Parathyroid adenoma (tissue), 2 donors: ENCODE results near the gene TYROBP.

ENCODE experiments used
- H2AFZ ChIP-seq: fragments of 300-600 bp; sonication (generic); one replicate; pipeline ENCODE4 v1.7.0; 2017; ENCODE audit warnings: antibody characterized with exemption, mild to moderate bottlenecking
- H3K27ac ChIP-seq: fragments of 300-600 bp; sonication (generic); one replicate; pipeline ENCODE4 v1.7.0; 2017
- H3K27me3 ChIP-seq: fragments of 300-600 bp; sonication (generic); one replicate; pipeline ENCODE4 v1.7.0; 2017; ENCODE audit warnings: low read length; ENCODE audit not compliant: control insufficient read depth, insufficient read depth
- H3K36me3 ChIP-seq: fragments of 300-600 bp; sonication (generic); one replicate; pipeline ENCODE4 v1.7.0; 2017; ENCODE audit warnings: low read length; ENCODE audit not compliant: control insufficient read depth, insufficient read depth
- H3K4me1 ChIP-seq: fragments of 300-600 bp; sonication (generic); one replicate; pipeline ENCODE4 v1.7.0; 2017; ENCODE audit warnings: control low read depth
- H3K4me2 ChIP-seq: fragments of 300-600 bp; sonication (generic); one replicate; pipeline ENCODE4 v1.7.0; 2017; ENCODE audit warnings: low read length
- H3K4me3 ChIP-seq: fragments of 300-600 bp; sonication (generic); one replicate; pipeline ENCODE4 v1.7.0; 2017; ENCODE audit warnings: low read depth, low read length
- H3K79me2 ChIP-seq: fragments of 300-600 bp; sonication (generic); one replicate; pipeline ENCODE4 v1.7.0; 2017; ENCODE audit warnings: control low read depth
- H3K9ac ChIP-seq: fragments of 300-600 bp; sonication (generic); one replicate; pipeline ENCODE4 v1.7.0; 2017; ENCODE audit warnings: mild to moderate bottlenecking
- H3K9me3 ChIP-seq: fragments of 300-600 bp; sonication (generic); one replicate; pipeline ENCODE4 v1.7.0; 2017; ENCODE audit warnings: low read length; ENCODE audit not compliant: control insufficient read depth
- CTCF ChIP-seq: fragments of 300-600 bp; sonication (generic); IDR thresholded peaks from one replicate; pipeline ENCODE4 v1.7.0; 2017; ENCODE audit warnings: antibody characterized with exemption, mild to moderate bottlenecking
- donor health status: primary hyperparathyroidism.

Gene TYROBP

GRCh38 chr19:35890113-35890650 is 17.9 kb downstream of the TYROBP start:
- no peak overlapping the region for H3K4me3 ChIP-seq
- no peak overlapping the region for H2AFZ ChIP-seq
- no peak overlapping the region for H3K27ac ChIP-seq
- no peaks in the 10 kb centered on the region for H3K36me3 ChIP-seq
- no peak for TF ChIP-seq CTCF
- no peak overlapping the region for H3K4me2 ChIP-seq
- no peaks in the 10 kb centered on the region for H3K9me3 ChIP-seq
- H3K27me3 ChIP-seq, result no peaks in the 10 kb centered on the region
- no peak overlapping the region for H3K9ac ChIP-seq
- H3K4me1 ChIP-seq, result no peaks in the 10 kb centered on the region
- no peaks in the 10 kb centered on the region for H3K79me2 ChIP-seq

- H3K4me1 ChIP-seq, result no peaks in the 10 kb centered on the region
- no peaks in the 10 kb centered on the region for H3K27me3 ChIP-seq
- no peaks in the 10 kb centered on the region for H3K36me3 ChIP-seq
- H3K79me2 ChIP-seq, result no peaks in the 10 kb centered on the region
- no peak for TF ChIP-seq CTCF
- H3K4me2 ChIP-seq, result no peak overlapping the region
- no peak overlapping the region for H2AFZ ChIP-seq
- no peak overlapping the region for H3K27ac ChIP-seq
- H3K9ac ChIP-seq, result no peak overlapping the region
- H3K4me3 ChIP-seq, result no peak overlapping the region
- H3K9me3 ChIP-seq, result no peaks in the 10 kb centered on the region
Measured at GRCh38 chr19:35889370-35890112, 18.6 kb downstream of the TYROBP start.

GRCh38 chr19:35888398-35888797 is 19.7 kb downstream of the TYROBP start:
- Histone ChIP-seq H3K79me2 (no peaks in the 10 kb centered on the region), H3K9me3 (no peaks in the 10 kb centered on the region), H3K27ac (no peak overlapping the region), H3K4me1 (no peaks in the 10 kb centered on the region), H3K36me3 (no peaks in the 10 kb centered on the region), H2AFZ (no peak overlapping the region), H3K27me3 (no peaks in the 10 kb centered on the region), H3K4me2 (no peak overlapping the region), H3K9ac (no peak overlapping the region), H3K4me3 (no peak overlapping the region)
- no peak for TF ChIP-seq CTCF

GRCh38 chr19:35887197-35887596 is 20.9 kb downstream of the TYROBP start:
- Histone ChIP-seq H3K4me2 (no peak overlapping the region), H2AFZ (no peak overlapping the region), H3K27me3 (no peaks in the 10 kb centered on the region), H3K4me3 (no peak overlapping the region), H3K4me1 (no peaks in the 10 kb centered on the region), H3K9me3 (no peaks in the 10 kb centered on the region), H3K27ac (no peak overlapping the region), H3K36me3 (no peaks in the 10 kb centered on the region), H3K9ac (no peak overlapping the region), H3K79me2 (no peaks in the 10 kb centered on the region)
- no peak for TF ChIP-seq CTCF

GRCh38 chr19:35885904-35886303 is 22.2 kb downstream of the TYROBP start:
- H3K4me1 ChIP-seq, result no peaks in the 10 kb centered on the region
- no peaks in the 10 kb centered on the region for H3K9me3 ChIP-seq
- no peaks in the 10 kb centered on the region for H3K79me2 ChIP-seq
- no peak overlapping the region for H3K4me2 ChIP-seq
- no peak overlapping the region for H3K4me3 ChIP-seq
- no peak overlapping the region for H3K27ac ChIP-seq
- no peak for TF ChIP-seq CTCF
- H3K9ac ChIP-seq, result no peak overlapping the region
- no peaks in the 10 kb centered on the region for H3K36me3 ChIP-seq
- H3K27me3 ChIP-seq, result no peaks in the 10 kb centered on the region
- H2AFZ ChIP-seq, result no peak overlapping the region
